HG02870 (cell line): ENCODE data around the gene ZYX.

Experiments
- ATAC-seq: cut with Tn5 transposase; IDR thresholded peaks from one replicate; pipeline ENCODE4 v1.9.1; 2021; ENCODE audit warnings: mild to moderate bottlenecking, moderate library complexity; ENCODE audit not compliant: unreplicated experiment

The ZYX gene, protein sequence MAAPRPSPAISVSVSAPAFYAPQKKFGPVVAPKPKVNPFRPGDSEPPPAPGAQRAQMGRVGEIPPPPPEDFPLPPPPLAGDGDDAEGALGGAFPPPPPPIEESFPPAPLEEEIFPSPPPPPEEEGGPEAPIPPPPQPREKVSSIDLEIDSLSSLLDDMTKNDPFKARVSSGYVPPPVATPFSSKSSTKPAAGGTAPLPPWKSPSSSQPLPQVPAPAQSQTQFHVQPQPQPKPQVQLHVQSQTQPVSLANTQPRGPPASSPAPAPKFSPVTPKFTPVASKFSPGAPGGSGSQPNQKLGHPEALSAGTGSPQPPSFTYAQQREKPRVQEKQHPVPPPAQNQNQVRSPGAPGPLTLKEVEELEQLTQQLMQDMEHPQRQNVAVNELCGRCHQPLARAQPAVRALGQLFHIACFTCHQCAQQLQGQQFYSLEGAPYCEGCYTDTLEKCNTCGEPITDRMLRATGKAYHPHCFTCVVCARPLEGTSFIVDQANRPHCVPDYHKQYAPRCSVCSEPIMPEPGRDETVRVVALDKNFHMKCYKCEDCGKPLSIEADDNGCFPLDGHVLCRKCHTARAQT

GRCh38 chr7:143380646-143381426 is at the start of gene ZYX:
TSS of gene ZYX (plus strand) at chr7:143381345. CDS start at chr7:143381572, 227 bp downstream.
- ATAC-seq = peak; percentile 74

GRCh38 chr7:143334244-143334643 is 46.9 kb upstream of the ZYX start:
- ATAC-seq = no peak

GRCh38 chr7:143337216-143337615 is 43.9 kb upstream of the ZYX start:
- ATAC-seq = no peak

DNA sequence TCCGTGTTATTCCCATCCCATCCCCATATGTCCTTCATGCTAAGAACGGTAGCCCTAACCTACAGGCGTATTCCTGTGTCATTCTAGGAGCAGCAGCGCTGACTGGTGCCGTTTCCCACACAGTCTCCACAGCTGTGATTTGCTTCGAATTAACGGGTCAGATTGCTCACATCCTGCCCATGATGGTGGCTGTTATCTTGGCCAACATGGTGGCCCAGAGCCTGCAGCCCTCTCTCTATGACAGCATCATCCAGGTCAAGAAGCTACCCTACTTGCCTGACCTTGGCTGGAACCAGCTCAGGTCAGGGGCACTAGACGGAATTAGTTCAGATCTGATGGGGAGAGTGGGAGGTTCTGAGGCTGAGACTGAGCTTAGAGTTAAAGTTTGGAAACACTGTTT is 39.3 kb upstream of the ZYX start:
- no peak for ATAC-seq

DNA sequence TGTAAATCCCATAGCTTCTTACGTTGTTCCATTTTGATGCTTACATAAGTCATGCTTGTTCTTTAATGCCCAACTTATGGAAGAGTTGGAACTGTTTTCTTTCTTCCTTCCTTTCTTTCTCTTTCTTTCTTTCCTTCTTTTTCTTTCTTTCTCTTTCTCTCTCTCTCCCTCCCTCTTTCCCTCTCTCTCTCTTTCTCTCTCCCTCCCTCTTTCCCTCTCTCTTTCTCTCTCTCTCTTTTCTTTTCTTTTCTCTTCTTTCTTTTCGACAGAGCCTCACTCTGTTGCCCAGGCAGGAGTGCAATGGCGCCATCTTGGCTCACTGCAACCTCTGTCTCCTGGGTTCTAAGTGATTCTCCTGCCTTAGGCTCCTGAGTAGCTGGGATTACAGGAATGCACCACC is 37.5 kb upstream of the ZYX start:
- no peak for ATAC-seq

DNA sequence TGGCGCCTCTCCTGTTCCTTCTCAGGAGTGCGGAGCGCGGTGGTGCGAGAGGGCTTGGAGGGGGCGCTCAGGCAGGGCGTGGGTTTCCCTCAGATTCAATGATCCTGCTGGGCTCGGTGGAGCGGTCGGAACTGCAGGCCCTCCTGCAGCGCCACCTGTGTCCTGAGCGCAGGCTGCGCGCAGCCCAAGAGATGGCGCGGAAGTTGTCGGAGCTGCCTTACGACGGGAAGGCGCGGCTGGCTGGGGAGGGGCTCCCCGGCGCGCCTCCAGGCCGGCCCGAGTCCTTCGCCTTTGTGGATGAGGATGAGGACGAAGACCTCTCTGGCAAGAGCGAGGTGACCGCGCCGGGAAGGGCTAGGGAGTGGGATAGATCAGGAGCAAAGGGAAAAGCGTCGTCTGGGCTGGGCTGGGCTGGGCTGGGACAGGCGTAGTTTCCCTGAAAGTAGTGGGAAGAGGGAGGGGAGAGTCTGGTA is 35.7 kb upstream of the ZYX start:
- ATAC-seq = peak; percentile 78

- ATAC-seq = no peak
Observed at GRCh38 chr7:143346018-143346417, 35.1 kb upstream of the ZYX start.

GRCh38 chr7:143347950-143348349 is 33.2 kb upstream of the ZYX start:
- no peak for ATAC-seq

- ATAC-seq = no peak
Observed at GRCh38 chr7:143351060-143351459, 30.1 kb upstream of the ZYX start.

- ATAC-seq = no peak
Observed at GRCh38 chr7:143351574-143351973, 29.6 kb upstream of the ZYX start.

DNA sequence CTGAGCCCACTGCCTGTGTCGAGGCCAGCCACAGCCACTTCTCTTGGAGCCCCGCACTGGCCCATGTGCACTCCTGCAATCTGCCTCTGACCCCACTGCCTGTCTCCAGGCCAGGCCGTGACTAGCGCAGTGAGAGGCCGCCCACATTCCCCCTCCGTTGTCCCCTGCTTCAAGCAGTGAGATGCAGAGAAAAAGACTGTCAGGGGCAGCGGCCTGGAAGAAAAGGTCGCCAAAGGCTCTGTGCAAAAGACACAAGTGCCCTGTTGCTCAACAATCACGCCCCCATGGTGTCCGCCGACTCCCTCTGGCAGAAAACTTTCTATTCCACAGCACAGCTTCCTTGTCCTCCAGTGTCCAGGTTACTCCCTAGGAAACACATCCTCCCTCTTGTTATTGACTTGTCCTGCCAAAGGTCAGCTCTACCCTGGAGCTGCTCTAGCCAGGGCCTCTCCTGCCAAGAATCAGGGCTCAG is 28.6 kb upstream of the ZYX start:
- ATAC-seq = no peak

- ATAC-seq = no peak
Observed at GRCh38 chr7:143354376-143354775, 26.8 kb upstream of the ZYX start.

- no peak for ATAC-seq
Observed at GRCh38 chr7:143354965-143355364, 26.2 kb upstream of the ZYX start.

- no peak for ATAC-seq
Observed at GRCh38 chr7:143355450-143356385, 25.4 kb upstream of the ZYX start.

GRCh38 chr7:143356414-143357050 is 24.6 kb upstream of the ZYX start:
- no peak for ATAC-seq

DNA sequence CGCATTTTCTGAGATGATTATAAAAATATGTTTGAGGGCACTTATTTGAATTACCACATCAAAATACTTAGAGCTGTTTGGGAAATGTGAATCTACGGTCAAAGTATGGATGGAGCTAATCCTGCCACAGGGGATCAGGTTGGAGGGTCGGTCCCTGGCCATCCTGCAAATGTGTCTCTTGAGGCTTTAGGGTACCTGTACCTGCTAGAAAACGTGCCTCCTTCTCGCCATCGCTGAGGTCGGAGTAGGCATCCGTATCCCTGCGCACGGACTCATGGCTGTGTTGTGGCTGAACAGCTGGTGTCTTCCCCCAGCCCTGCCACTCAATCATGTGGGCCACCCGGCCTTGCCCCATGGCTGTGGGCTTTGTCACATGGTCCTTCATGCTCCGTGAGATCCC is 22.5 kb upstream of the ZYX start:
- no peak for ATAC-seq

GRCh38 chr7:143359771-143360353 is 21.3 kb upstream of the ZYX start:
- no peak for ATAC-seq

DNA sequence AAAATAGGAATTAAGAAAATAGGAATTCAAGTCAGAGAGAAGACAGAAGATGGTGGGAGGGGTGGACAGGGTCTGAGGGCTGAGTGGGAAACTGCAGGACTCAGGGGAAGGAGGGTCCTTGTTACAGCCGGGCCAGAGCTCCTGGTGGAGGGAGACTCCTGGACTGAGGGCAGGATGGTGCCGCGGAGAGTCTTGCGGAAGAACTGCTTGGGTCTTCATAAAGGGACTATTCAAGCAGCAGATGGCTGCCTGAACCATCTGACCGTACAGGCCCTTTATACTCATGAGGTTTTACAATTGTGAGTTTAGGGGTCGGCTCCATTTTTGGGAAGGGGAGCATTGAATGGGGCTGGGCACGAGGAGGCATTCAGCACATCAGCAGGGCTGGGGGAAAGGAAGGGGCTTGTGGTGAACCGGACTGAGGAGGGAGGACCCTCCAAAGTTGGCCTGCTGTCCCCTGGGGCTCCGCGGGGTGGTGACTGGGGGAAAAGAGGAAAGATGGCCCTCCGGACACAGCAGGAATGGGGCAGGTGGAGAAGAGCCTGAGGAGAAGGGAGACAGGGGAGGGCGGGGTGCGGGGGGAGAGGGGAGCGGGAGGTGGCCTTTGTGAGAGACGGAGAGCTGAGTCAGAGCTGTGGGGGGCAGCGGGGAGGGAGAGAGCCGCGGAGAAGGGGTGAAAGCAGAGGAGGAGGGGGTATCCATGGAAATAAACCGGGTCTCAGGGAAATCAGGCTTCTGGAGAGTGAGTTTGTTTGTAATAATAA is 20.2 kb upstream of the ZYX start:
- ATAC-seq = no peak

- no peak for ATAC-seq
Observed at GRCh38 chr7:143361552-143362130, 19.5 kb upstream of the ZYX start.
